Brain pericyte (primary cell): ENCODE data around the gene RUVBL2.

Source experiments
- DNase-seq: peaks from one replicate; pipeline ENCODE4 v3.0.0-alpha.2; 2012; ENCODE audit warnings: low read depth, low spot score

RUVBL2 gene

DNA sequence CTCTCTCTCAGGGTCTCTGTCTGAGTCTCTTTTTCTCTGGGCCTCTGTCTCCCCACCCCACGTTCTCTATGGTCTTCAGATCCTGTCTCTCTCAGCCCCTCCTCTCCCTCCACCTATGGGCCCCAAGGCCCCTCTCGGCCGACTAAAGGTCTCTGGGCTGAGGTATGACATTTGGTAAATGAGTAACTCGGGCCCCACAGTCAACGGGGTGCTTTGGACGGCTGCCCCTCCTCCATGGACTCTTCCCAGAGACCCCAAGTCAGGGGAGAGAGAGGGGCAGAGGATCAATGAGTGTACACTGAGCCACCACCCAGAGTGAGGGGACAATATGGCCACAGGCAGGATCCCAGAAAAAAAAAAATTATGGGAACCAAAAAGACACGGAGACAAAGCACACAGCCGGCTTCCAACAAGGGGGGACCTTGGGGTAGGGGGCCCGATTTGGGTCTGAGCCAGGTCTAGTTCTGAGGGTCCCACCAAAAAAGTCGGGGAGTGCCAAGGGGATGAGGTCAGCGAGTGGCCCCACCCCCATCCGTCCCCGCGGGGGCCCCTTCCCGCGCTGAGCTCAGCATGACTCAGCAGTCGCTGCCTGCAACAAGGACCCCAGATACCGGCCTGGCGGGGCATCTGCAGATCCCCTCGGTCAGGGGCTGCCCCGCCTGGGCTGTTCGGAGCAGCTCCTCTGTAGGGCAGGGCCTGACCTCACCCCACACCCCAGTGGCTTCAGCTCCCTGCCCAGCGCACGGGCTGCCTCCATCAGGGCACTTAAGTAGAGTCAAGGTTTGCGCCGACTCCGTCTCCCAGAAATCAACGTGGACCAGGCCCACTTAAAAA, 30.1 kb upstream of the RUVBL2 start:
- no peak for DNase-seq

- DNase-seq, result no peak
These were observed 29.3 kb upstream of the RUVBL2 start for GRCh38 chr19:48964205-48965039.

- peak; percentile 85 for DNase-seq
These were observed 28.5 kb upstream of the RUVBL2 start, which contains the start of gene FTL for GRCh38 chr19:48965040-48965805. Gene FTL, plus strand, starts transcription at chr19:48965309. Its CDS starts 199 bp downstream, at chr19:48965508.

DNA sequence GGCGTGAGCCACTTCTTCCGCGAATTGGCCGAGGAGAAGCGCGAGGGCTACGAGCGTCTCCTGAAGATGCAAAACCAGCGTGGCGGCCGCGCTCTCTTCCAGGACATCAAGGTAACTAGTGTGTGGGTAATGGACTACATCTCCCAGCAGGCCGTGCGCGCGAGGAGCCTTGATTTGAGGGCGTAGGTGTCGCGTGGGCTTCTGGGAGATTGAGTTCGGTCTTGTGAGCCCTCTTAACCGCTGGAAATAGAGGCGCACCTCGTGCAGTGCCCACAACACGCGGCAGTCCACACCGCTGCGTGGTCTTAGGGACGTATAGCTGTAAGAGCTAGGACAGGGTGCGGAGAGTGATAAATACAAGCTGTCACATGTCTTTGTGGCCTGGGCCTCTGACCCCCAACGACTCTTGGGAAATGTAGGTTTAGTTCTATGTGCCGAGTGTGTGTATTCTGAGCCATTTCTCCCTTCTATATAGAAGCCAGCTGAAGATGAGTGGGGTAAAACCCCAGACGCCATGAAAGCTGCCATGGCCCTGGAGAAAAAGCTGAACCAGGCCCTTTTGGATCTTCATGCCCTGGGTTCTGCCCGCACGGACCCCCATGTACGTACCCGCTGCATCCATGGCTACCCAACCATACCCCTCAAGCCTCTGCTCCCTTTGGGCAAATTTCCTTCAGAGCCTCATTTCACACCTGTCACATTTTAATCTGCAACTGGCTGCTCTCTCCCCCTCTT, 27.7 kb upstream of the RUVBL2 start:
- peak; percentile 68 for DNase-seq

GRCh38 chr19:48966541-48967345, 26.9 kb upstream of the RUVBL2 start:
- DNase-seq, result no peak

GRCh38 chr19:48967346-48968178, 26.1 kb upstream of the RUVBL2 start:
- DNase-seq, result no peak

GRCh38 chr19:48968179-48968661, 25.5 kb upstream of the RUVBL2 start:
- no peak for DNase-seq

DNA sequence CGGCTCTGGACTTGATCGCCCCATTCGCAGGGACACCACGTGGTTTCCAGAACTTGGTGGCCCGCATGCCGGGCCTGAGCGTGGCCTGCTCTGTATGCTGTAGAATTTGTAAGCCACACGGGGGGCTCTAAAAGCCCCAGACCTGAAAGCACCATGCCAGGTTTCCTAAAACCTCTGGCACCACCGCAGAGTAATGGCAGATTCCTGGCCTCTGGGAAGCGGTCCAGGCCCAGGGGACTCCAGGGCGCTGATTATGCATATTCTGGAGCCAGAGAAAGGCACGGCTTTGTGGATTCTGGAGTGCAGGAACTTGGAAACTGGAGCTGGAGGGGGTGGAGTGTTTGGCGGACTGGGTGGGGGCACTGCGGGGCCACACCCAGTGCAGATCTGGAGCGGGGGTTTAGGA, 24.9 kb upstream of the RUVBL2 start:
- no peak for DNase-seq

- DNase-seq, result no peak
These were observed 24.2 kb upstream of the RUVBL2 start for GRCh38 chr19:48969276-48970138.

DNA sequence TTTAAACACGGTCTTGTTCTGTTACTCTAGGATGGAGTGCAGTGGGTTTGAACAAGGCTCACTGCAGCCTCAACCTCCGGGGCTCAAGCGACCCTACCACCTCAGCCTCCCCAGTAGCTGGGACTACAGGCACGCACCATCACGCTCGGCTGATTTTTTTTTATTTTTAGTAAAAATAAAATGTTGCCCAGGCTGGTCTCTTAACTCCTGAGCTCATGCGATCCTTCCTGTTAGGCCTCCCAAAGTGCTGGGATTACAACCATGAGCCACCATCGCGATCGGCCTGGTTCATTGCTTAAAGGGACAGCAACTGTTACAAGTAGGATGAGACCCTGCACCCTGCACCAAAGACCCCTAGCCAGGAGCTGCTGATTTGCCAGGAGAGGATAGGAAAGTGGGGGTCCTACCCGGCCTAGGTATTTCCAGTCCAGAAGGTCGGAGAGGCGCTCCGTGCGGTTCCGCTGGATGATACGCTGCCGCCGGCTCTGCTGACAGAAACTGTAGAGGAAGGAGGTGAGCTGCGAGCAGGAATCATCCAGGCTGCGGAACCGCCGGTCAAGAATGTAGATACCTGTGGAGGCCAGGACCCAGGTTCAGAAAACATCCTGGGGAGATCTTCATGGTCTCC, 23.4 kb upstream of the RUVBL2 start:
- no peak for DNase-seq

DNA sequence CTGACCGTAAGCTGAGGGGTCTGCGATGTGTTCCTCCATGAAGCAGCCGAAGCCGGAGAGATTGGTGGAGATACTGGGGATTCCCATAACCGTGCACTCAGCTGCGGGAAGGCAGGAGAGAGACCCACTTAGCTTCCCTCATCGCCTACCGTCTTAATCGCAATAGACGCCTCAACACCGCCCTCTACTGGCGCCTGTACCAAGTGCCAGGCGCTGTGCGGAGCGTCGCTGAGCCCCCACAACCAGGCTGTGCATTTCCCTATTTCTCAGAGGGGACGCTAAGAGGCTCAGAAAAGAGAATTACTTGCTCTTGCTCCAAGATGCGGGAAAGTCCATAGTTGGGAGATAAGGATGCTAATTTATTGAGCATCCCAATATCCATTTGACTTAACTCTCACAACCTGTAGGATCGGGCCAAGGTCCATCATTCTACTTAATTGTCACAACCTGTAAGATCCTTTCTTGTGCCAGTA, 22.7 kb upstream of the RUVBL2 start:
- no peak for DNase-seq

GRCh38 chr19:48975947-48976847, 17.5 kb upstream of the RUVBL2 start:
- DNase-seq, result no peak

GRCh38 chr19:48977061-48977460, 16.6 kb upstream of the RUVBL2 start:
- DNase-seq, result no peak

GRCh38 chr19:48982280-48982679, 11.4 kb upstream of the RUVBL2 start:
- DNase-seq, result no peak

GRCh38 chr19:48985711-48986110, 8.0 kb upstream of the RUVBL2 start:
- DNase-seq, result no peak

DNA sequence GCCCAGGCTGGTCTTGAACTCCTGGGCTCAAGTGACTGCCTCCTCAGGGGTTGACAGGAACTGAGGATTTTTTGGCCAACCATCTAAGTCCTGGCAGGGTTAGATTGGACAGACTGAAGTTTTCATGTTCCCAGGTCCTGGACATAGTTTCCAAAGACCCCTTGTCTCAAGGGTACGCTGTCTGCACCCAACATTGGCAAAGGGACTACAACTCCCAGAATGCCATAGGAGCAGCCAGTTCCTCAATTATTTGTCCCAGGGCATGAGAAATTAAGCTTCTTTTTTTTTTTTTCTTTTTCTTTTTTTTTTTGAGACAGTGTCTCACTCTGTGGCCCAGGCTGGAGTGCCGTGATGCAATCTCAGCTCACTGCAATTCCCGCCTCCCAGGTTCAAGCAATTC, 7.5 kb upstream of the RUVBL2 start:
- DNase-seq, result no peak

DNA sequence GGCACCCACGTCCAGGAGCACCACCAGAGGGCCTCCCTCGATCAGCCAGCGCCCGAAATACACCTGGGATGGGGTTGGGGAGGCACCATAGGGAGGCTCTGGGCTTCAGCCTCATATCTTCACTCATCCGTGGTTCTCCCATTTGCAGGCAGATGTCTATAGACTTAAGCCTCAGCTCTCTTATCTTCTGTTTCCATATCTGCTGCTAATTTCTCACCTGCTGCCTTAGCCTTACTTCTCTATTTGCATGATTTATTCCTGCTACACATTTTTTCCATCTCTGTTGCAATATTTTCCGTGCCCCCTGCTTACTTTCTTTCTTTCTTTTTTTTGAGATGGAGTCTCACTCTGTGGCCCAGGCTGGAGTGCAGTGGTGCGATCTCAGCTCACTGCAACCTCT, 6.4 kb upstream of the RUVBL2 start:
- DNase-seq, result no peak
